ENCODE measurements around the gene CLDN19. TPM values are rescaled to one million over a fixed set of nuclear protein-coding genes. Genes with fewer than 3 reads are reported as not detected.

The CLDN19 gene
- total and polyA plus RNA-seq, 2 donors from 2014 or later: 23.2 to 42.5 TPM

GRCh38 chr1:42776502-42776901, 36.5 kb upstream of the CLDN19 start:
- intact Hi-C loops (cut with DNase I): no loop called here
- H3K27me3 ChIP-seq (ENCODE audit: control insufficient read depth, insufficient read depth, low read length): no peaks in the 10 kb centered on the region
- H3K9me3 ChIP-seq (ENCODE audit: control insufficient read depth in 2 of 3, insufficient read depth in 1 of 3, low read length in 3 of 3): no peaks in the 10 kb centered on the region
- H3K4me1 ChIP-seq (ENCODE audit: control insufficient read depth in 2 of 3, insufficient read depth in 2 of 3, low read depth in 1 of 3, low read length in 3 of 3): no peaks in the 10 kb centered on the region
- H3K27ac ChIP-seq (ENCODE audit: low read depth in 2 of 2, low read length in 2 of 2): no peak overlapping the region
- no peak overlapping the region for H3K9ac ChIP-seq (ENCODE audit: low read length in 3 of 3)
- TF ChIP-seq CTCF (IDR thresholded peaks at IDR 0.05; ENCODE audit: borderline replicate concordance, extremely low read depth, insufficient read depth): no peak
- FAIRE-seq (no peak), DNase-seq (no peak)
- H3K4me3 ChIP-seq (ENCODE audit: low read length in 3 of 3): no peak overlapping the region
- peaks cover 2 to 28% (median 15%) of the 10 kb centered on the region in 3 donors for H3K36me3 ChIP-seq (ENCODE audit: control insufficient read depth in 2 of 3, insufficient read depth in 3 of 3, low read length in 3 of 3)

GRCh38 chr1:42774928-42775526, 35.0 kb upstream of the CLDN19 start:
- intact Hi-C loops (cut with DNase I): no loop called here
- H3K9ac ChIP-seq (ENCODE audit: low read length in 3 of 3): no peak overlapping the region

GRCh38 chr1:42773420-42773819, 33.4 kb upstream of the CLDN19 start:
- no peak overlapping the region for H3K27ac ChIP-seq (ENCODE audit: low read depth in 2 of 2, low read length in 2 of 2)
- no peak for TF ChIP-seq CTCF (IDR thresholded peaks at IDR 0.05; ENCODE audit: borderline replicate concordance, extremely low read depth, insufficient read depth)
- intact Hi-C loops (cut with DNase I): no loop called here
- H3K36me3 ChIP-seq (ENCODE audit: control insufficient read depth in 2 of 3, insufficient read depth in 3 of 3, low read length in 3 of 3): peaks cover 2 to 22% (median 15%) of the 10 kb centered on the region in 3 donors
- no peak overlapping the region for H3K9ac ChIP-seq (ENCODE audit: low read length in 3 of 3)
- DNase-seq (no peak), FAIRE-seq (no peak)
- no peak overlapping the region for H3K4me3 ChIP-seq (ENCODE audit: low read length in 3 of 3)
- H3K4me1 ChIP-seq (ENCODE audit: control insufficient read depth in 2 of 3, insufficient read depth in 2 of 3, low read depth in 1 of 3, low read length in 3 of 3): no peaks in the 10 kb centered on the region
- H3K9me3 ChIP-seq (ENCODE audit: control insufficient read depth in 2 of 3, insufficient read depth in 1 of 3, low read length in 3 of 3): no peaks in the 10 kb centered on the region
- H3K27me3 ChIP-seq (ENCODE audit: control insufficient read depth, insufficient read depth, low read length): no peaks in the 10 kb centered on the region

More at GRCh38 chr1:42774928-42775526, 35.0 kb upstream of the CLDN19 start:
- Histone ChIP-seq H3K36me3 (ENCODE audit: control insufficient read depth in 2 of 3, insufficient read depth in 3 of 3, low read length in 3 of 3) (peaks cover 2 to 28% (median 15%) of the 10 kb centered on the region in 3 donors), H3K4me1 (ENCODE audit: control insufficient read depth in 2 of 3, insufficient read depth in 2 of 3, low read depth in 1 of 3, low read length in 3 of 3) (no peaks in the 10 kb centered on the region), H3K27ac (ENCODE audit: low read depth in 2 of 2, low read length in 2 of 2) (no peak overlapping the region), H3K9me3 (ENCODE audit: control insufficient read depth in 2 of 3, insufficient read depth in 1 of 3, low read length in 3 of 3) (no peaks in the 10 kb centered on the region), H3K4me3 (ENCODE audit: low read length in 3 of 3) (no peak overlapping the region), H3K27me3 (ENCODE audit: control insufficient read depth, insufficient read depth, low read length) (no peaks in the 10 kb centered on the region)
- DNase-seq (no peak), FAIRE-seq (no peak)
- no peak for TF ChIP-seq CTCF (IDR thresholded peaks at IDR 0.05; ENCODE audit: borderline replicate concordance, extremely low read depth, insufficient read depth)

- peaks cover 0 to 5% (median 0%) of the 10 kb centered on the region in 3 donors for H3K4me1 ChIP-seq (ENCODE audit: control insufficient read depth in 2 of 3, insufficient read depth in 2 of 3, low read depth in 1 of 3, low read length in 3 of 3)
- H3K9ac ChIP-seq (ENCODE audit: low read length in 3 of 3): no peak overlapping the region
- TF ChIP-seq CTCF (IDR thresholded peaks at IDR 0.05; ENCODE audit: borderline replicate concordance, extremely low read depth, insufficient read depth): no peak
- intact Hi-C loops (cut with DNase I): no loop called here
- FAIRE-seq (no peak), DNase-seq (no peak)
- H3K4me3 ChIP-seq (ENCODE audit: low read length in 3 of 3): no peak overlapping the region
- H3K9me3 ChIP-seq (ENCODE audit: control insufficient read depth in 2 of 3, insufficient read depth in 1 of 3, low read length in 3 of 3): no peaks in the 10 kb centered on the region
- no peak overlapping the region for H3K27ac ChIP-seq (ENCODE audit: low read depth in 2 of 2, low read length in 2 of 2)
- peaks cover 0 to 6% (median 3%) of the 10 kb centered on the region in 3 donors for H3K36me3 ChIP-seq (ENCODE audit: control insufficient read depth in 2 of 3, insufficient read depth in 3 of 3, low read length in 3 of 3)
- H3K27me3 ChIP-seq (ENCODE audit: control insufficient read depth, insufficient read depth, low read length): no peaks in the 10 kb centered on the region
Measured at GRCh38 chr1:42769811-42770210, 29.8 kb upstream of the CLDN19 start.
